ENCODE measurements around the gene JUND. TPM values are rescaled to one million over a fixed set of nuclear protein-coding genes. Genes with fewer than 3 reads are reported as not detected.
A peak's percentile ranks its signal among the peaks of the same experiment; 100 is the strongest.

The JUND gene
- total RNA-seq, 1 experiment from 2014 or later: 103 TPM

GRCh38 chr19:18264971-18265540 is 16.4 kb downstream of the JUND start:
- H3K4me2 ChIP-seq (ENCODE audit: insufficient read depth, insufficient read length, low read length): no peak overlapping the region
- no peak overlapping the region for H3K9ac ChIP-seq (ENCODE audit: extremely low read depth, insufficient read length, low read length)
- no peaks in the 10 kb centered on the region; a peak in 2 of 5 replicates for H3K9me3 Mint-ChIP-seq
- no CpG with 5 or more reads among the region's 23 CpGs for WGBS (ENCODE audit: extremely low coverage, insufficient read length, low lambda C conversion rate)
- no peak overlapping the region for H3T11ph ChIP-seq (ENCODE audit: low read length)
- no peak overlapping the region for H3K18ac ChIP-seq (ENCODE audit: insufficient read length, low read depth, low read length)
- no peaks in the 10 kb centered on the region for H3K27me3 ChIP-seq (ENCODE audit: insufficient read depth, low read length)
- no peak for DNase-seq
- no peak overlapping the region for H4K5ac ChIP-seq (ENCODE audit: insufficient read length, low read depth, low read length)
- no peak overlapping the region for H3K23ac ChIP-seq (ENCODE audit: insufficient read length, low read depth, low read length)
- no peak overlapping the region for H2AFZ ChIP-seq (ENCODE audit: low read length)
- no peak overlapping the region for H2BK120ac ChIP-seq (ENCODE audit: low read depth, low read length, poor library complexity, severe bottlenecking)
- H2BK15ac ChIP-seq (ENCODE audit: low read depth, low read length): no peak overlapping the region
- H3K27ac ChIP-seq (ENCODE audit: insufficient read length, low read depth, low read length): no peak overlapping the region
- no peaks in the 10 kb centered on the region for H3K79me1 ChIP-seq (ENCODE audit: insufficient read depth, low read depth, low read length, poor library complexity, severe bottlenecking)
- H3K79me2 ChIP-seq (ENCODE audit: insufficient read depth, low read length): no peaks in the 10 kb centered on the region
- no peaks in the 10 kb centered on the region for H3K9me3 ChIP-seq (ENCODE audit: control insufficient read depth, low read depth, low read length)
- H3K4me3 Mint-ChIP-seq: peak overlapping the region in 1 of 2 experiments; percentile 51; a peak in 1 of 5 replicates
- H3K4ac ChIP-seq (ENCODE audit: low read depth, low read length): no peak overlapping the region
- H4K20me1 ChIP-seq (ENCODE audit: control insufficient read depth, insufficient read depth, insufficient read length): no peaks in the 10 kb centered on the region
- no peak overlapping the region for H2BK5ac ChIP-seq (ENCODE audit: insufficient read length, low read length)
- peaks cover 11% of the 10 kb centered on the region for H3K27me3 Mint-ChIP-seq (ENCODE audit: low read depth)
- H2BK12ac ChIP-seq (ENCODE audit: insufficient read length, low read depth, low read length): no peak overlapping the region
- no peak overlapping the region for H4K8ac ChIP-seq (replicated peaks; ENCODE audit: insufficient read length, low read depth, low read length)
- no peaks in the 10 kb centered on the region for H3K4me1 Mint-ChIP-seq
- no peak overlapping the region for H3K27ac Mint-ChIP-seq
- H2BK20ac ChIP-seq (ENCODE audit: low read depth, low read length, poor library complexity, severe bottlenecking): no peak overlapping the region
- no peak overlapping the region for H2AK5ac ChIP-seq (ENCODE audit: insufficient read length, low read length)
- peaks cover 2 to 20% (median 5%) of the 10 kb centered on the region in 3 experiments; a peak in 4 of 7 replicates for H3K36me3 Mint-ChIP-seq (ENCODE audit: insufficient read depth in 1 of 3, low read depth in 3 of 3)
- H3K23me2 ChIP-seq (ENCODE audit: insufficient read length, low read depth, low read length, poor library complexity, severe bottlenecking): no peaks in the 10 kb centered on the region
- H3K14ac ChIP-seq (ENCODE audit: insufficient read depth, low read length): no peak overlapping the region
- no peaks in the 10 kb centered on the region for H3K4me1 ChIP-seq (ENCODE audit: insufficient read depth, low read length)
- no peak for TF ChIP-seq CTCF (conservative IDR thresholded peaks at IDR 0.05)
- no peak overlapping the region for H4K91ac ChIP-seq (ENCODE audit: insufficient read length, low read depth, low read length)
- no peak overlapping the region for H3K56ac ChIP-seq (ENCODE audit: insufficient read length, low read depth, low read length)

Data from H9 (cell line).